ENCODE results near the gene TMC1.
"Not testable (repeated sequence)": the region's sequence is repeated elsewhere in the genome, so short reads cannot be mapped to it uniquely, and the experiment has no call there.

Gene TMC1

DNA sequence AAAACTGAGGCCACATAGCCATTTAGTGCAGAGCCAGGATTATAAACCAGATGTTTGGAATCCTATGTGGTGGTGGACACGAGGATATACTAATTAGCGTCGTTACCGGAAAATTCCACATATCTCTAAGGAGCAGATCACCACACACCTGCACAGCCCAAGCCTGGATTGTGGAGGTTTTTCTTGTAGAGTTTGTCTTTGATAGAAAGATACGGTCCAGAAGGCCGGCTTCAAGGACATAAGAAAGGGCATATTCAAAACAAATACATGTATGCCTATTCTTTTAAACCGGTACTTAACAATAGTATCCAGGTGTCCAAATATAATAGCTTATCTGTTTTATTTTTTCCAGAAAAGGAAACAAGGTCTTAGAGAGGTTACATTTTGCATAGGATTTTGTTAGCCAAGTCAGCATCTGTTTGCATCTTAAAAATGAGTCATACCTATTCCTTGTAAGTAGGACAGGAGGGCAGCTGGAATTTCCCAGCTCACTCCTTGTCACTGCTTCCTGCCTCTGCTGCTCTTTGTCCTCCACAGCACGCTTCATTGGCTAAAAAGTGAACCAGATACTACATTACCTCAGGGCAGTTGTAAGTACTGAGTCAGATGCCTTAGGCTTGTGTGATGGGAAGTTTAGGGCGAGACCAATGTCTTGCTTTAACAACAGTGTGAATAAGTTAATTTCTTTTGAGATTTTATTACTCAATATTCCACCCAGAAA is 3.6 kb downstream of the TMC1 start:
- peak in 3 of 58 donors; percentile 2 to 7 (median 3) for DNase-seq

DNA sequence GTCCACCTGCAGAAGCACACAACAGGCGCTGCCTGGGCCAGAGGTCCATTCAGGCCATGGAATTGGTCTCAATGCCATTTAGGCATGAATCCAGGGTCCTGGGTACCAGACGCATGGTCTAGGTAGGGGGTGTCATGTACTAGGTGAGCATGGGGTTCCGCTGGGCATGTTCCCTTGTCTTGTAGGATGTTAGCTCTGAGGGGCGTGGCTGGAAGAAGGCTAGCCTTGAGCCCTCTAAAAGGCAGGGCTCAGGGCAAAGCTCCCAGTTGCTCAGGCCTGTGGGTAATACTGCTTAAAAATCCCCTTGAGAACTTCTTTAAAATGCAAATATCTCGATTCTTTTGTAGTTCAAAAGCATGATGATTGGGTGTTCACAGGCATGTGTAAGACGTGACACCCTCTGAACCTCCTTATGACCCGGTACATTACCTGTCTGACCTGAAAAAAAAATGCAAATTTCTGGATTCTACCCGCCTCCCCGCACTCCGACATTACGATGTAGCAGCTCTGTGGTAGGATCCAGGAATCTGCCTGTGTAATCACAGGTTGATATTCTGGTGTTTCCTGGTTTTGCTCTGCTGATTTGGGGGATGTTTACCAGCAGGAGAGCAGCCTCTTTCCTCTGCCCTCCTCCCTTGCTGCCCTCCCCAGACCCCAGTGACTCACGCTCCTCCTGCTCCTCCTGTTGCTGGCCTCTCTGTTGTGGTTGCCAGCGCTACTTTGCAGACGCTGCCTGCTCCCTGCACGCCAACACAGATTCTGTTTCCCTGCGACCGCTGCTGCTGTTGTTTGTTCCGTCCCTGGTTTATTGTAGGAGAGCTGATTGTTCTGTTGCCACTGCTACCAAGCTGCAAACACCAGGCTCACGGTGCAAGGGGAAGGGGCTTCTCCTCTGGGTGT is 5.7 kb downstream of the TMC1 start:
- peak; percentile 5 to 83 (median 52) for DNase-seq

DNA sequence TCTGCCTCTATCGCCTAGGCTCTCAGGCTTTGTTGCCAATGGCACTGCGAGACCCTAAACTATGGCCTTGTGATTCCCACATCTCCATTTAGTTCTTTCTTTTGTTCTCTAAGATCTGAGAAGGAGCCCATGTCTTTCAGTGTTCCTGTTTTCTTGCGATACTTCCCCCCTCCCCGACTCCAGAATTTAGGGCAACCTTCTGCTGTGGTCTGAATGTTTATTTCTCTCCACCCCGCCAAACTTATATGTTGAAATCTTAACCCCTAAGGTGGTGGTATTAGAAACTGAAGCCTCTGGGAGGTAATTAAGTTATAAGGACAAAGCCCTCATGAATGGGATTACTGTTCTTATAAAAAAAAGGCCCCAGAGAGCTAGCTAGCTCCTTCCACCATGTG is 6.4 kb downstream of the TMC1 start:
- no peak for DNase-seq

DNA sequence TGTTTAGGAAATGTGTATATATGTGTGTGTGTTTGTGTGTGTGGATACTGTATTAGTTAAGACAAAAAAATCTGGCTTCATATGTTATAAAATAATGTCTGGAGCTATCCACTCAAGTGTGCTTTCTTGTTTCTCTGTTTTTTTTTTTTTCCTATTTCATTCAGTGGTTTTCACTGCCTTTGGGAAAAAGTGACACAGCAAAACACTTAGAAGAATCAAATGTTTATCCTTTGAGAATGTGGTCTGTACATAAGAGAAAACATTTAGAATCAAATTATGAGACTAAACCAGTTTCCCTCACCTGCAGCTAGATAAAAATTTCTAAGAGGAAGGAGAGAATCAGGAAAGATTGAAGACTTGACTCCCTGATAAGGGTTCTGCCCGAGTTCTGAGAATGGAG is 8.1 kb downstream of the TMC1 start:
- no peak for DNase-seq

DNA sequence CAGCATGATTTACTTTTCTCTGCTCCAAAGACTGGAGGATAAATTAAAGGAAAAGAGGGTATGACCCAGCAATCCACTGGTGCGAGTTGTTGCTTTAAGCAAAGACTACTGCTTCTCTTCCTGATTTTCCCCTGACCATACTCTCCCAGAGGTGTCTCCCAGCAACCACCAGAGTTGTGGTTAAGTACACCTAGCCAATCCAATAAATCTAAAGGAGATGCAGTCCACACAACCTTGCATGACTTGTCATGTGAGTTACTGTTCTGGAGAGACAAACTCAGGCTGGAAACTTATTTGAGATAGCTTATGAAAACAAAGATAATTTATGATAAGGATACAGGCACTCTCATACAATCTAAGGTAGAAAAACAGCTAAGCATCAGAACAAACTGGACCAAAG is 11.9 kb downstream of the TMC1 start:
- DNase-seq: no peak

- DNase-seq: no peak
Observed at GRCh38 chr9:72534931-72535330, 13.5 kb downstream of the TMC1 start.

DNA sequence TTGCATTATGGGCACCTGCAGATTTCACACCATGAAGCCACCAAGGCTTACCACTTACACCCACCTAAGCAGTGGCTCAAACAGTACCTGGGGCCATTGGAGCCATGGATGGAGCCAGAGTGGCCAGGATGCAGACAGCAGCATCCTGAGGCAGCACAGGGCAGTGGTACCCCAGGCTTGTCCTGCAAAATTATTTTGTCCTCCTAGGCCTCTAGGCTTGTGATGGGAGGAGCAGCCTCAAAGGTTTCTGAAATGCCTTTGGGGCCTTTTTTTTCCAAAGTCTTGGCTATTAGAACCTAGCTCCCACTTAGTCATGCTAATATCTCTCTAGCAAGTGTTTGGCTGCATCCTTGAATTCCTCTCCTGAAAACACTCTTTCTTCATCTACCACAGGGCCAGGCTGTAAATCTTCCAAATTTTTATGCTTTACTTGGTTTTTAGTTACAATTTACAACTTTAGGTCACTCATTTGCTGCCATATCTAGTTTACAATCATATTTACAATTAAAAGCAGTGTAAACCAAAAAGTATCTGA is 15.7 kb downstream of the TMC1 start:
- no peak for DNase-seq

GRCh38 chr9:72537671-72538070 is 16.3 kb downstream of the TMC1 start:
- DNase-seq: no peak

- no peak for DNase-seq
Observed at GRCh38 chr9:72538921-72539702, 17.7 kb downstream of the TMC1 start.

- DNase-seq: no peak
Observed at GRCh38 chr9:72539824-72540347, 18.5 kb downstream of the TMC1 start.

- no peak for DNase-seq
Observed at GRCh38 chr9:72540348-72540873, 19.0 kb downstream of the TMC1 start.

DNA sequence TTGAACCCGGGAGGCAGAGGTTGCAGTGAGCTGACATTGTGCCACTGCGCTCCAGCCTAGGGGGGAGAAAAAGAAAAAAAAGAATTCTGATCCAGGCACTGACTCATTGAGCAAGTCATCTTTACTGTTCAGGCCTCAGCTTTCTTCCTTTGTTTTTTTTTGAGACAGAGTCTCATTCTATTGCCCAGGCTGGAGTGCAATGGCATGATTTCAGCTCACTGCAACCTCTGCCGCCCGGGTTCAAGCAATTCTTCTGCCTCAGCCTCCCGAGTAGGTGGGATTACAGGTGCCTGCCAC is 21.1 kb downstream of the TMC1 start:
- not testable (repeated sequence) for DNase-seq

GRCh38 chr9:72542917-72543316 is 21.5 kb downstream of the TMC1 start:
- no peak for DNase-seq

GRCh38 chr9:72551306-72551705 is 29.9 kb downstream of the TMC1 start:
- DNase-seq: peak in 9 of 58 donors; percentile 0 to 8 (median 2)

- DNase-seq: no peak
Observed at GRCh38 chr9:72552356-72552755, 30.9 kb downstream of the TMC1 start.

DNA sequence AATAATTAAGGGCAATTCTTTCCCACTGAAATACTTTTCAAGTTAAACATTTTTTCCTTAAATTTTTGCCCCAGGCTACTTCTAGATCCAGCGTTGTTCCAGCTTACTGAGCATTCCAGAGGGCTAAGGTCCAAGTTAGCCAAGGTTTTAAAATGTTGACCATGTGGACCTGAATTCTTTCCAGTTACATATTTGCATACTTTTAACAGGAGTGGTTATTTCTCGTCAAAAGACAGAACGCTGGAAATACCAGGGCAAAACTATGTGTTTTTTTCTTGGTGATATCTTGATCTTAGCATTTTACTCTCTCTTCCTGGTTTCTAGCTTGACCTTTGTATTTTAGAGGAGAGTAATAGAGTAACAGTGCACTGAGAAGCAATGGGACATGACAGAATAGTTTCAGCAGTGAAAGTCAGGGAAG is 32.8 kb downstream of the TMC1 start:
- no peak for DNase-seq

- DNase-seq: no peak
Observed at GRCh38 chr9:72557549-72557948, 36.1 kb downstream of the TMC1 start.

- no peak for DNase-seq
Observed at GRCh38 chr9:72560086-72560485, 38.7 kb downstream of the TMC1 start.

- no peak for DNase-seq
Observed at GRCh38 chr9:72563806-72564205, 42.4 kb downstream of the TMC1 start.

GRCh38 chr9:72564479-72565281 is 43.3 kb downstream of the TMC1 start:
- no peak for DNase-seq
